IPS DF 6.9 (cell line): Measurements from ENCODE around the gene GALNT7.
"Not testable (repeated sequence)": the region's sequence is repeated elsewhere in the genome, so short reads cannot be mapped to it uniquely, and the experiment has no call there.

Experiments
- DNase-seq: peaks from one replicate; pipeline ENCODE4 v3.0.0-alpha.2; 2013; ENCODE audit warnings: low read depth, low spot score
- H3K27ac ChIP-seq: one replicate; pipeline ENCODE4 v1.5.1; 2013; ENCODE audit warnings: low read length, control low read depth
- H3K27me3 ChIP-seq: 2 replicates; pipeline ENCODE4 v1.6.1; 2013; ENCODE audit warnings: mild to moderate bottlenecking, low read length; ENCODE audit not compliant: control insufficient read depth, insufficient read depth
- H3K36me3 ChIP-seq: 2 replicates; pipeline ENCODE4 v1.6.1; 2013; ENCODE audit warnings: low read length; ENCODE audit not compliant: control insufficient read depth, insufficient read depth
- H3K4me1 ChIP-seq: 2 replicates; pipeline ENCODE4 v1.6.1; 2013; ENCODE audit warnings: low read length; ENCODE audit not compliant: control insufficient read depth, insufficient read depth
- H3K4me3 ChIP-seq: 2 replicates; pipeline ENCODE4 v1.5.1; 2013; ENCODE audit warnings: mild to moderate bottlenecking, low read length
- H3K9me3 ChIP-seq: 2 replicates; pipeline ENCODE4 v1.6.1; 2013; ENCODE audit warnings: low read length, inconsistent platforms; ENCODE audit not compliant: control insufficient read depth, insufficient read depth
- WGBS: extraction: QIAGEN DNeasy Blood & Tissue Kit; methylation state at CpG from one replicate; pipeline ENCODE4 v1.1.7; 2013; ENCODE audit warnings: mixed read lengths, missing lambda C conversion rate; ENCODE audit not compliant: insufficient read length, insufficient coverage; 5-methylcytosine and 5-hydroxymethylcytosine counted together

The GALNT7 gene

DNA sequence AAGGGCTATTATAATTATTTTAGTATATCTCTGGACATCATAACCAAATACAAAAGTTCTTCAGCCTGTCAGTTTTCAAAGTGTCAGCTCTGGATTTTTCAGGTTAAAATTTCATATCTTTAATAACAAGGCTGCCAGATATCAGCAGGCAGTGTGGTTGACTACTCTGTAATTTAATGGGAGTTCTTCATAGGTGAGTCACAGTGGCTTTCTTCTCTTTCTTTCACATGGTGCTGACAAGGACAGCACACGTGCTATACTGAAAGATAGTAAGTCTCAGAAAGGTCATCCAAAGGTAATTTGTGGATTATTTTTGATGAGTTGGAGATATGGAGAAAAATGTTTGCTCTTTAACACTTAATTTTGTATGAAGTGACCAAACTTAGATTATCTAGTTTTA lies 43.2 kb downstream of the GALNT7 start:
- no peaks in the 10 kb centered on the region for H3K27me3 ChIP-seq
- H3K4me3 ChIP-seq, result no peak overlapping the region
- DNase-seq, result no peak
- no peaks in the 10 kb centered on the region for H3K36me3 ChIP-seq
- peaks cover 2% of the 10 kb centered on the region; the same call in 1 of the 2 replicates for H3K4me1 ChIP-seq
- WGBS, result no CpG with 5 or more reads among the region's 1 CpG
- no peak overlapping the region for H3K27ac ChIP-seq
- no peaks in the 10 kb centered on the region for H3K9me3 ChIP-seq

DNA sequence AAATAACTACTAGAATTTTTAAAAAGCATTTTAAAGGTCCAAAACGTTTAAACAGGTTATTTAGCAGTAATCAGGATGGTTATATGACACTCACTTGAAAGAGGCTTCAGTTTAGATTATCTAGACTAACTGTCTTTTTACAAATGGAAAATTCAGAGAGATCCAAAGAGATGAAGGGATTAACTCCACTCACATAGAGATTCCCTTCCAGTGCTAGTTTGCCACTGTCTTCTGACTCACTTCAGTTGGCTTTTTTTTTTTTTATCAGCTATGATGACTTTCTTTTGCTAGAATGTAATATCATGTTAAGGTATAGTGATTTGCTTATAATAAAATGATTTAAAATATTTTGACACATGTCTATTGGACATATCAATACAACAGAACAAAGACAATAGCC lies 43.8 kb downstream of the GALNT7 start:
- DNase-seq, result no peak
- Histone ChIP-seq H3K27me3 (no peaks in the 10 kb centered on the region), H3K9me3 (no peaks in the 10 kb centered on the region), H3K27ac (no peak overlapping the region), H3K36me3 (no peaks in the 10 kb centered on the region), H3K4me1 (peaks cover 2% of the 10 kb centered on the region; the same call in 1 of the 2 replicates), H3K4me3 (no peak overlapping the region)
- WGBS, result no CpG with 5 or more reads among the region's 1 CpG

DNA sequence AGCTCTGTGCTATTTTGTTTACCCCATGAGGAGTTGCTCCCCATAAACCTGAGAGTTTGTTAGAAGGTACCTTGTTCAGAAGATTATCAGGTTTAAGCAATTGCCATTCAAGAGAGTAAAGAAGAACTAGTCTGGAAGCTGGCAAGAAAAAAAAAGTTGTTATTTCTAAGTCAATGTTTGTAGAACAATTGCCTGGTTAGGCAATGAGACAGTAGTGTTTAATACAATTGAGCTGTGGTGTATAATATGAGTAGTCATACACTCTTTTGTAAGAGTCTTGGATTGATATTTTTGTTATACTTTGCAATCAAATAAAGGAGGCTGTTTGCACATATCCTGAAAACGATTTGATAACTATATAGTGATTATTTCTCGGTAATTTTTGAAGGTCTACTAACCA lies 44.7 kb downstream of the GALNT7 start:
- H3K36me3 ChIP-seq, result no peaks in the 10 kb centered on the region
- no CpG with 5 or more reads among the region's 2 CpGs for WGBS
- H3K4me1 ChIP-seq, result peaks cover 2% of the 10 kb centered on the region; the same call in 1 of the 2 replicates
- H3K27ac ChIP-seq, result no peak overlapping the region
- no peaks in the 10 kb centered on the region for H3K9me3 ChIP-seq
- H3K27me3 ChIP-seq, result no peaks in the 10 kb centered on the region
- no peak for DNase-seq
- H3K4me3 ChIP-seq, result no peak overlapping the region

DNA sequence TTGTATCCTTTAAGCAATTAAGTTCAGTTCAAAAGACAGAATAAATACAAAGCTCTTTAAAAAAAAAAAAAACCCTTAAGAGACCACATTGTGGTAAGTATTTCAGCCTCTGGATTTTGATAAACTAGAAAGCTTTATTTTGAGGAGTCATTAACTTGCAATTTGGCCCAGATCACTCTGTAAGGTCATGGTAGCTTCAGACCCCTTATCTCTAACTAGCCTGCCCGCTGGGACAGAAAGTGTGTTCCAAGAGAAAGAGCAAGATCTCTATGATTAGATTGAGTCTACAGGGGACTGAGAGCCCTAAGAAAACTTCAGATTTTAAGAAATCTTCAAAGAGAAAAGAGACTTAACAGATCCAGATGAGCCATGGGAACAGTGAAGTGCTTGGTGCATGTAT lies 45.6 kb downstream of the GALNT7 start:
- Histone ChIP-seq H3K4me3 (no peak overlapping the region), H3K9me3 (no peaks in the 10 kb centered on the region), H3K36me3 (no peaks in the 10 kb centered on the region), H3K27me3 (no peaks in the 10 kb centered on the region), H3K4me1 (peaks cover 3% of the 10 kb centered on the region; the same call in 1 of the 2 replicates), H3K27ac (no peak overlapping the region)
- no peak for DNase-seq
- WGBS, result no CpG with 5 or more reads among the region's 1 CpG

DNA sequence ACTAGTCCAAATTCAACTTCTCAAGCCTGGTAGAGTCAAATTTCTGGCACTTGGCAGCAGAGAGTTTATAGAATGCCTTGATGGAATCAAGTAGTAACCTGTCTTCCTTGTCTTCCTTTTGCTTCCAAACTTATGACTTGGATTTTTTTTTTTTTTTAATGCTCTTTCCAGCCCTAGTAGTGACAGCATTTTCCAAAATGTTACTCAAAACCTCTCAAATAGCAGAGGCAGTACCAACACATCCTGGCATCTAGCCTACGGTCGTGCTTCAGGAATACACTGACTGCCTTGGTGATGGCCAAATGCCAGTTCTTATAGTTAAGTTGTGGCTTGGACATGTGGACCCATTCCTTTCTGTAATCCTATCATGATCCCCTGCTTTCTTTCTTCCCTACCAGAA lies 46.0 kb downstream of the GALNT7 start:
- Histone ChIP-seq H3K36me3 (no peaks in the 10 kb centered on the region), H3K27ac (no peak overlapping the region), H3K4me1 (peaks cover 1% of the 10 kb centered on the region; the same call in 1 of the 2 replicates), H3K4me3 (no peak overlapping the region), H3K9me3 (no peaks in the 10 kb centered on the region), H3K27me3 (no peaks in the 10 kb centered on the region)
- no peak for DNase-seq
- WGBS, result no CpG with 5 or more reads among the region's 2 CpGs

DNA sequence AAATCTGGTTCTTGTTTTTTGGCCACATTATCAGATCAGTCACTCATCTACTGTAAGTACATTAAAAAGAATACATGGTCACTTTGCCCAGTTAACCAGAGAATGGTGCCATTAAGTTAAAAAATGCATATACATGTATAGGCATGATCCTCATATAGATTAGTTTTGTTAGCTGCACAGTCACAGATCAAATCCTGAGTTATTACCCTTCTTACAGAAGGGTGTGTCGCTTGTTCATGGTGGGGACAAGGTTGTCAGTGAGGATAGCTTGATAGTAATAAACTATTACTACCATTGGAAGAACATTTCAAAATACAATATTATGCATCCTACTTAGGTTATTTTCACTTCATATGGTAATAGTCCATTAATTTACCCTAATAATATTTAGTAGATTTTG lies 48.5 kb downstream of the GALNT7 start:
- H3K4me3 ChIP-seq, result no peak overlapping the region
- H3K27me3 ChIP-seq, result no peaks in the 10 kb centered on the region
- no peaks in the 10 kb centered on the region for H3K36me3 ChIP-seq
- WGBS, result no CpG with 5 or more reads among the region's 1 CpG
- DNase-seq, result no peak
- H3K27ac ChIP-seq, result no peak overlapping the region
- H3K4me1 ChIP-seq, result 0 out of 2 replicates have a peak, but pooled peaks cover 1% of the 10 kb centered on the region
- no peaks in the 10 kb centered on the region for H3K9me3 ChIP-seq

DNA sequence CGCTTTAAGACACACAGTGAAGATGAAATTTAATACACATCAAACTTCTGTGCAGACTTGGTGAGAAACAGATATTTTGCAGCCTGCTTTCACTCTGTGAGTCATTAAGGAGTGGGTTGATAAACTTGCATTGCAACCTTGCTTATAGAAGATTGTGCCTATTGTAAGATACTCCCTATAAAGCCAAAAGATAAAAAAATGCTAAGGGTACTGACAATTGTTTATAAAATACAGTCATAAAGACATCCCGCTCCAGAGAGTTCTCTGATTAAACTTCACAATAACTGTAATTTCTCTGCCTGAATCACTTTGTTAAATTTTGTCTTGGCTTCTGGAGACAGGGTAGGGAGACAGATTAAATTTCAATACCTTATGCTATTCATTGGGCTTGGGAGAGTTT lies 49.1 kb downstream of the GALNT7 start:
- H3K4me1 ChIP-seq, result 0 out of 2 replicates have a peak, but pooled peaks cover 1% of the 10 kb centered on the region
- no peaks in the 10 kb centered on the region for H3K36me3 ChIP-seq
- H3K4me3 ChIP-seq, result no peak overlapping the region
- H3K27ac ChIP-seq, result no peak overlapping the region
- no peaks in the 10 kb centered on the region for H3K9me3 ChIP-seq
- DNase-seq, result no peak
- WGBS, result no CpG with 5 or more reads among the region's 2 CpGs
- H3K27me3 ChIP-seq, result no peaks in the 10 kb centered on the region

DNA sequence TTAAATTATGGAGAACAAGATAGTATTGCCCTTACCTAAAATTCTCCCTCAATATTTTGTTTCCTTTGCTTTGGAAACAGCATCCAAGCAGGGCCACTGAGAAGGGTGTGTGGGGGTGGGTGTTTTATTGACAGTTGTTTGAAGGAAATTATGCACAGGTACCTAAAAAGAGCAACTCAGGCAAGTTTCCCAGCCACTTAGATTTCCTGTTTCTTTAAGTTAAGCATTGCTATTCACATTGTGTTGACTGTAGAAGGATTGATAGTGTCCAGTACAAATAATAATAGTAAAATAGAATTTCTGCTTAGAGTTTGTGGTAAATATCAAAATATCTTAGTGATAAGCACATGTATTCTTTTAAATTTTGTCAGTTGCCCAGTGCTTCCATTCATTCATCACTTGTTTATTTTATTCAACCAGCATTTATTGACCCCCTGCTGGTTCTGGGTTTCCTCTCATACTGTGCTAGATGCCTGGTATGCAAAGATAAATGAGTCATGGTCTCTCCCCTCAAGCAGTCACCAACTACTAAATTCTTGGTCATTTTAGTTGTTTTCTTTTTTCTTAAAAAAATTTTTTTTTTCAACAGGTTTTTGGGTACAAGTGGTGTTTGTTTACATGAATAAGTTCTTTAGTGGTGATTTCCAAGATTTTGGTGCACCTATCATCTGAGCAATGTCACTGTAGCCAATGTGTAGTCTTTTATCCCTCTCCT lies 50.0 kb downstream of the GALNT7 start:
- Histone ChIP-seq H3K27me3 (no peaks in the 10 kb centered on the region), H3K4me3 (no peak overlapping the region), H3K9me3 (no peaks in the 10 kb centered on the region), H3K4me1 (0 out of 2 replicates have a peak, but pooled peaks cover 1% of the 10 kb centered on the region), H3K27ac (no peak overlapping the region), H3K36me3 (no peaks in the 10 kb centered on the region)
- DNase-seq, result no peak

DNA sequence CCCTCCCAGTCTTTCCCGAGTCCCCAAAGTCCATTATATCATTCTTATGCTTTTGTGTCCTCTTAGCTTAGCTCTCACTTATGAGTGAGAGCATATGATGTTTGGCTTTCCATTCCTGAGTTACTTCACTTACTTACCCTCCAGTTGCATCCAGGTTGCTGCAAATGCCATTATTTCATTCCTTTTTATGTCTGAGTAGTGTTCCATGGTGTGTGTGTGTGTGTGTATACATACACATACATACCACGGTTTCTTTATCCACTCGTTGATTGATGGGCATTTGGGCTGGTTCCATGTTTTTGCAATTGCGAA lies 50.5 kb downstream of the GALNT7 start:
- no CpG with 5 or more reads among the region's 4 CpGs for WGBS
- H3K27ac ChIP-seq, H3K9me3 ChIP-seq: not testable (repeated sequence)

DNA sequence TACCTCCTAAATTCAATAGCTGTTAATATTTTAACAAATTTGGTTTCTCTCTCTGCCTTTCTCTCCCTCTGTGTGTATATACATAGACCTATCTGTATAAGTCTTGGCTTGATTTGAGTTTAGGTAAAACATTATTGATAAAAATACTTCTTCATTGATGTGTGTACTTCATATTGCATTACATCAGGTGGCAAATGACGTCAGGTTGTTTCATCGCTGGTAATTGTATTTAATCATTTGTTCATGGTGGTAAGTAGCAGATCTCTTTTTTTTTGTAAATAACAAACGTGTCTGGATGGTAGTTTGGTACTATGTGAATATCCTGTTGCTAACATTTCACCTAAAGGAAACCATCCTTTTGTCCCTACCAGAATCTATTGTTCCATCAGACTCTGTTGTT lies 55.1 kb downstream of the GALNT7 start:
- no peak overlapping the region for H3K4me3 ChIP-seq
- no peak for DNase-seq
- H3K27me3 ChIP-seq, result no peaks in the 10 kb centered on the region
- peaks cover 5% of the 10 kb centered on the region for H3K4me1 ChIP-seq
- H3K36me3 ChIP-seq, result no peaks in the 10 kb centered on the region
- no CpG with 5 or more reads among the region's 3 CpGs for WGBS
- H3K9me3 ChIP-seq, result no peaks in the 10 kb centered on the region
- H3K27ac ChIP-seq, result no peak overlapping the region

More for the DNA sequence above, 50.5 kb downstream of the GALNT7 start:
- H3K27me3 ChIP-seq, H3K4me3 ChIP-seq, H3K4me1 ChIP-seq, DNase-seq, H3K36me3 ChIP-seq: not testable (repeated sequence)

DNA sequence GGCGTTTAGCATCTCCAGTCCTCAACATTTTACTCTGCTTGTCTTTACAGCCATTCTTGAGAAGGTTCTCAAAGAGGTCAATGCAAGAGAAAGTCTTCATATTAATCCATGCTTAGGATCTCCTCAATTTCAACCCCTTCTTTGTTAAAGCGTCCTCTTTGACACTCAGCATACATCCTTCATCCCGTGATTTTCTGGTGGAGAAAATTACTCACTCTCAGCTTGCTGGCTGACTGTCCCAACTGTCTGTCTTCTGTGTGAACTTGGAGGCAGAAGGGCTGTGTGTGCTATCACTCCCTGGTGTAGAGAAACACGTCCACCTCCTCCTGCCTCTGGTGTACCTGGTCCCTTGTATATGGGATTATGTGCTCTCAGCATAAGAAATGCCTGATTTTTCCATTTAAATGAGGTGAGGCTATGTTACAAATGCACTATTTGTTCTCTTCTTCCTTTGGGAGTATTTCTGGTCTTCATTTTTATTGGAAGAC lies 57.8 kb downstream of the GALNT7 start:
- Histone ChIP-seq H3K27ac (no peak overlapping the region), H3K27me3 (no peaks in the 10 kb centered on the region), H3K9me3 (no peaks in the 10 kb centered on the region), H3K4me1 (peaks cover 4% of the 10 kb centered on the region), H3K4me3 (no peak overlapping the region), H3K36me3 (no peaks in the 10 kb centered on the region)
- no CpG with 5 or more reads among the region's 4 CpGs for WGBS
- no peak for DNase-seq
